ENCODE data around the gene CDC42EP2.

DNA sequence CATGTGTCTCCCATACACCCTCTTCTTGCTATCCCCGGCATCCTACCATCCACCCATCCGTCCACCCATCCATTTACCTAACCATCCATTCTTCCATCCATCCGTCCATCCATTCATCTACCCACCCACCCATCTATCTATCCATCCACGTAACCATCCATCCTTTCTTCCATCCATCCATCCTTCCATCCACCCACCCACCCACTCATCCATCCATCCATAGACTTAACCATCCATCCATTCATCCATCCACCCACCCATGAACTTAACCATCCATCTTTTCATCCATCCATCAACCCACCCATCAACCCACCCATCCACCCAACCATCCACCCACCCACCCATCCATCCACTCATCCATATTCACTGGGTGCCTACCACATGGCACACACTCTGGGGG lies 10.6 kb upstream of the CDC42EP2 start:
- TF ChIP-seq, protein P1, sequence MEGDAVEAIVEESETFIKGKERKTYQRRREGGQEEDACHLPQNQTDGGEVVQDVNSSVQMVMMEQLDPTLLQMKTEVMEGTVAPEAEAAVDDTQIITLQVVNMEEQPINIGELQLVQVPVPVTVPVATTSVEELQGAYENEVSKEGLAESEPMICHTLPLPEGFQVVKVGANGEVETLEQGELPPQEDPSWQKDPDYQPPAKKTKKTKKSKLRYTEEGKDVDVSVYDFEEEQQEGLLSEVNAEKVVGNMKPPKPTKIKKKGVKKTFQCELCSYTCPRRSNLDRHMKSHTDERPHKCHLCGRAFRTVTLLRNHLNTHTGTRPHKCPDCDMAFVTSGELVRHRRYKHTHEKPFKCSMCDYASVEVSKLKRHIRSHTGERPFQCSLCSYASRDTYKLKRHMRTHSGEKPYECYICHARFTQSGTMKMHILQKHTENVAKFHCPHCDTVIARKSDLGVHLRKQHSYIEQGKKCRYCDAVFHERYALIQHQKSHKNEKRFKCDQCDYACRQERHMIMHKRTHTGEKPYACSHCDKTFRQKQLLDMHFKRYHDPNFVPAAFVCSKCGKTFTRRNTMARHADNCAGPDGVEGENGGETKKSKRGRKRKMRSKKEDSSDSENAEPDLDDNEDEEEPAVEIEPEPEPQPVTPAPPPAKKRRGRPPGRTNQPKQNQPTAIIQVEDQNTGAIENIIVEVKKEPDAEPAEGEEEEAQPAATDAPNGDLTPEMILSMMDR (IDR thresholded peaks at IDR 0.05; ENCODE audit: insufficient read depth, low read length, poor library complexity, severe bottlenecking): no peak
- TF ChIP-seq EZH2phosphoT487 (conservative IDR thresholded peaks at IDR 0.05; ENCODE audit: low read length): no peak
